ENCODE data around the gene ZNF317.
"Not testable (repeated sequence)": the region's sequence is repeated elsewhere in the genome, so short reads cannot be mapped to it uniquely, and the experiment has no call there.

Gene ZNF317

GRCh38 chr19:9178901-9179300, 38.7 kb downstream of the ZNF317 start, which contains the start of gene OR7D2:
OR7D2 (plus strand) TSS chr19:9178979; CDS start chr19:9185782, 6,803 bp downstream.
- DNase-seq, result no peak

- DNase-seq, result no peak
These were observed 42.8 kb downstream of the ZNF317 start for GRCh38 chr19:9183000-9183399.

- no peak for DNase-seq
These were observed 47.0 kb downstream of the ZNF317 start for GRCh38 chr19:9187191-9187590.

GRCh38 chr19:9189535-9189934, 49.3 kb downstream of the ZNF317 start:
- DNase-seq, result no peak

GRCh38 chr19:9198044-9198443, 57.8 kb downstream of the ZNF317 start:
- not testable (repeated sequence) for DNase-seq

- no peak for DNase-seq
These were observed 65.4 kb downstream of the ZNF317 start for GRCh38 chr19:9205501-9206113.

Measured in NCI-H446 treated with DMSO at 0.1 percent for 48 hours (cell line).